GM23338 (cell line): ENCODE results near the gene GPR78.

Experiments used
- EZH2 ChIP-seq: fragments of 200-600 bp; sonication (generic); IDR thresholded peaks from one replicate; pipeline ENCODE4 v1.8.0; 2017; ENCODE audit warnings: antibody characterized with exemption, mild to moderate bottlenecking, low read depth; ENCODE audit not compliant: unreplicated experiment
- TF ChIP-seq, protein P1 (sequence below), 2 experiments: fragments of 200-600 bp in 1 of 2; sonication (generic) in 1 of 2; conservative IDR thresholded peaks; 2 replicates each; pipeline versions ENCODE4 v1.5.1 to v1.6.1; 2016 to 2017; ENCODE audit warnings: antibody characterized with exemption in 2 of 2, low read depth in 2 of 2, mild to moderate bottlenecking in 2 of 2, moderate library complexity in 1 of 2

DNA sequence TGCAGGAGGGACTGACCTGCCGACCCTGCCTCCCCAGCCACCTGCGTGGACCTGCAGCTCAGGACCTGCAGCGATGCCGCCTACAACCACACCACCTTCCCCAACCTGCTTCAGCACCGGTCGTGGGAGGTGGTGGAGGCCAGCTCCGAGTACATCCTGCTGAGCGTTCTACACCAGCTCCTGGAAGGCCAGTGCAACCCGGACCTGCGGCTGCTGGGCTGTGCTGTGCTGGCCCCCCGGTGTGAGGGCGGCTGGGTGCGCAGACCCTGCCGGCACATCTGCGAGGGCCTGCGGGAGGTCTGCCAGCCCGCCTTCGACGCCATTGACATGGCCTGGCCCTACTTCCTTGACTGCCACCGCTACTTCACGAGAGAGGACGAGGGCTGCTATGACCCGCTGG is 20.9 kb downstream of the GPR78 start:
- TF ChIP-seq, protein P1, sequence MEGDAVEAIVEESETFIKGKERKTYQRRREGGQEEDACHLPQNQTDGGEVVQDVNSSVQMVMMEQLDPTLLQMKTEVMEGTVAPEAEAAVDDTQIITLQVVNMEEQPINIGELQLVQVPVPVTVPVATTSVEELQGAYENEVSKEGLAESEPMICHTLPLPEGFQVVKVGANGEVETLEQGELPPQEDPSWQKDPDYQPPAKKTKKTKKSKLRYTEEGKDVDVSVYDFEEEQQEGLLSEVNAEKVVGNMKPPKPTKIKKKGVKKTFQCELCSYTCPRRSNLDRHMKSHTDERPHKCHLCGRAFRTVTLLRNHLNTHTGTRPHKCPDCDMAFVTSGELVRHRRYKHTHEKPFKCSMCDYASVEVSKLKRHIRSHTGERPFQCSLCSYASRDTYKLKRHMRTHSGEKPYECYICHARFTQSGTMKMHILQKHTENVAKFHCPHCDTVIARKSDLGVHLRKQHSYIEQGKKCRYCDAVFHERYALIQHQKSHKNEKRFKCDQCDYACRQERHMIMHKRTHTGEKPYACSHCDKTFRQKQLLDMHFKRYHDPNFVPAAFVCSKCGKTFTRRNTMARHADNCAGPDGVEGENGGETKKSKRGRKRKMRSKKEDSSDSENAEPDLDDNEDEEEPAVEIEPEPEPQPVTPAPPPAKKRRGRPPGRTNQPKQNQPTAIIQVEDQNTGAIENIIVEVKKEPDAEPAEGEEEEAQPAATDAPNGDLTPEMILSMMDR (conservative IDR thresholded peaks at IDR 0.05; ENCODE audit: low read depth in 2 of 2): no peak
- no peak for TF ChIP-seq EZH2
